Epithelial cell of proximal tubule (primary cell): ENCODE data around the gene CADM2. TPM values are rescaled to one million over a fixed set of nuclear protein-coding genes. Genes with fewer than 3 reads are reported as not detected.
"Not testable (repeated sequence)": the region's sequence is repeated elsewhere in the genome, so short reads cannot be mapped to it uniquely, and the experiment has no call there.

ENCODE experiments used
- DNase-seq: peaks from one replicate; pipeline ENCODE4 v3.0.0-alpha.2; 2011; ENCODE audit warnings: low read depth
- H3K4me3 ChIP-seq: 2 replicates; pipeline ENCODE4 v1.5.1; 2011; ENCODE audit warnings: low read depth, mild to moderate bottlenecking, low read length
- CTCF ChIP-seq: conservative IDR thresholded peaks from 2 replicates; pipeline ENCODE4 v1.5.1; 2012; ENCODE audit warnings: low read depth, mild to moderate bottlenecking, low read length
- total RNA-seq: library from RNA; depleted of rRNA; stranded (reverse); fragments of >200 nt; gene quantifications from 2 replicates; pipeline ENCODE4 v1.2.3, GENCODE V29; 2015

Gene CADM2
- total RNA-seq, 1 donor from 2014 or later: not detected

- H3K4me3 ChIP-seq: no peak overlapping the region
Measured at GRCh38 chr3:85151555-85151954, 192.8 kb downstream of the CADM2 start.

DNA sequence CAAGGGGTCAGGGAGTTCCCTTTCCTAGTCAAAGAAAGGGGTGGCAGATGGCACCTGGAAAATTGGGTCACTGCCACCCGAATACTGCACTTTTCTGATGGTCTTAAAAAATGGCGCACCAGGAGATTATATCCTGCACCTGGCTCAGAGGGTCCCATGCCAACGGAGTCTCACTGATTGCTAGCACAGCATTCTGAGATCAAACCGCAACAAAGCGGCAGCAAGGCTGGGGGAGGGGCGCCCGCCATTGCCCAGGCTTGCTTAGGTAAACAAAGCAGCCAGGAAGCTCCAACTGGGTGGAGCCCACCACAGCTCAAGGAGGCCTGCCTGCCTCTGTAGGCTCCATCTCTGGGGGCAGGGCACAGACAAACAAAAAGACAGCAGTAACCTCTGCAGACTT, 194.5 kb downstream of the CADM2 start:
- DNase-seq, H3K4me3 ChIP-seq: not testable (repeated sequence)

More at GRCh38 chr3:85151555-85151954, 192.8 kb downstream of the CADM2 start:
- no peak for DNase-seq
- no peak for TF ChIP-seq CTCF

DNA sequence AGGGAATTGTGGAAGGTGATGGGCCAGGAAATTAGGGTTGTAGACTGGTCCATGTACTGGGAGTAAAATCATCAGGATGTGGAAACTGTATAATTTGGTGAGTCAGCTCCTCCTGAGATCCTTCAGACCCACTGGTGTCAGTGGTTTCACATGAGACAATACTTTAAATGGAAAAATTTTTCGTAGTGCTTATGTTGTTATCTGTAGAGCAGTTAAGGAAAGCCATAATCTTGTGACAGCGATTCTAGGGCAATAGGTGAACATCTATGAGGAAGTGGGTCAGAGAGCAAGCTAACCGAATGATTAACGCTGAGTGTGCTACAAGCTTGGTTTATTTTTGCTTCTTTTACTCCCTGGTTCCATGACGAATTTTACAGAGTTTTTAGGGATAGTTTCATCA, 200.6 kb downstream of the CADM2 start:
- no peak overlapping the region for H3K4me3 ChIP-seq
- TF ChIP-seq CTCF: no peak
- DNase-seq: no peak

DNA sequence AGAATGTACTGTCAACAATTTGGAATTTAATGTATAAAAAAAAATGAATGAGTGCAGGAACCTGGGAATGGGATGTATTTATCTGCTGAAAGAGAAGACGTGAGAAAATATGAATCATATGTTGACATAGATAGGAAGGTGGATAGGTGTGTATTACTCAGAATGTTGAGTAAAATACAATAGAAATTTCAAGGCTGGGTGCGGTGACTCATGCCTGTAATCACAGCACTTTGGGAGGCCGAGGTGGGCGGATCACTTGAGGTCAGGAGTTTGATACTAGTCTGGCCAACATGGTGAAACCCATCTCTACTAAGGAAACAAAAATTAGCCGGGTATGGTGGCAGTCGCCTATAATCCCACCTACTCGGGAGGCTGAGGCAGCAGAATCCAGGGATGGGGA, 202.8 kb downstream of the CADM2 start:
- DNase-seq: no peak
- no peak overlapping the region for H3K4me3 ChIP-seq
- no peak for TF ChIP-seq CTCF

- no peak for TF ChIP-seq CTCF
- no peak for DNase-seq
- no peak overlapping the region for H3K4me3 ChIP-seq
Measured at GRCh38 chr3:85162905-85163304, 204.1 kb downstream of the CADM2 start.

- no peak overlapping the region for H3K4me3 ChIP-seq
- DNase-seq: no peak
- TF ChIP-seq CTCF: no peak
Measured at GRCh38 chr3:85164436-85164835, 205.6 kb downstream of the CADM2 start.

- no peak for TF ChIP-seq CTCF
- H3K4me3 ChIP-seq: no peak overlapping the region
- no peak for DNase-seq
Measured at GRCh38 chr3:85167576-85167975, 208.8 kb downstream of the CADM2 start.

DNA sequence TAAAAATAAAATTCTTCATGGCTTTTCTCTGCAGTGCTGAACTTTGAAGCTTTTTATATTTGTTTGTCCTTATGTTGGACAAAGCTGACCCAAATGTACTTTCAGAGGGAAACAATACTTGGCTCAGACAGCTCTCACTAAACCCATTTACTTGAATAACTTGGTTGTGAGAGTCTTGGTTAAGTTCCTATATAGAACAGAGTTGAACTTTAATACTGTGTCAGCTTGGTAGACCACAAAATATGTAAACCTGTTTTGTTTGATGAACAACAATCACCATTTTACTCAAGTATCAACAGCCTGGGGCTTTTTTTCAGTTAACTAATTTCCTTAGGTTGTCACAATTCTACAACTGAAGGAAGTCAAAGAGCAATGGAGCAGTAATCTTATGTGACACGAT, 211.9 kb downstream of the CADM2 start:
- DNase-seq: no peak
- no peak overlapping the region for H3K4me3 ChIP-seq
- no peak for TF ChIP-seq CTCF
